Activated T-helper 1 cell treated with anti-CD3 and anti-CD28 coated beads, Interleukin-2, amount 50 U/mL, for 16 hours (primary cell): ENCODE measurements around the gene HOXA7.

Experiments used
- DNase-seq, 2 donors: peaks; one replicate each; pipeline ENCODE4 v3.0.0-alpha.2; 2020; ENCODE audit warnings: low read depth in 1 of 2, low spot score in 1 of 2

Gene HOXA7

DNA sequence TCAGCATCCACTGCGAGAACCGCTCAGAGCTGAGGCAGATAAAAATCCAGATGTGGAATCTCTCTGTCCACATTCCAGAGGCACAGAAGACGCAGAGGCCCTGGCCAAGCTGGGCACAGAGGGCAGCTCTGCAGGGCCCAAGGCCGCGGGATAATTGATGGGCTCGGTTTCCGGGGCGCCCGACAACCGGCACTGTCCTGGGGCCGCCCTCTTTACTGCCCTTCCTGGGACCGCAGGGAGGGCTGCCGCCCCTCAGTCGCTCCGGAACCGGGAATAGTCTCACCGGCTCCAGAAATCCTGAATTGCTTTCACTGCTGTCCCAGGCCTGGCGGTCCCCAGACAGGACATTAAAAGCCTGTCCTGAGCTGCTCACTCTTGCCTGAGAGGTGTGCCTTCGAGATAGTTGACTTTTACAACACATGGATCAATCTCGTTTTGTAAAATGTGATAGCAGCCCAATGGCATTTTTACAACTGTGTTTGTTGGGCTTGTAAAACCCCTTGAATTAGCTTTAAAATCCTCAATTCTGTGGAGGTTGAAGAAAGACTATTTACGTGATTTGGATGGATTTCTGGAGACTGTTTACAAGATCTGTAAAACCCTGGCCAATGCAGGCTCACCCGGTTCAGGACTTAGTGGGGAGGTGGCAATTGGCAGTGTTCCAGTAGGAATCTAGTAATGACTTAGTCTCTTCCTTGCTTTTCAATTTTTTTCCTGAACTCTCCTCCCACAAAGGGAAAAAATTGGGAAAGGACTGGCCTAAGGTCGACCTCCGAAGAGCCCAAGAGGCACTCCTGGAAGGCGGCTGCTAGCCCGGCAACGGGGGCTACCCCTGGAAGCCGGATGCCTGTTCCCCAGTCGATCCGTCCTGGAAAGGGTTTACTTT lies 7.5 kb downstream of the HOXA7 start:
- DNase-seq, result no peak

GRCh38 chr7:27148031-27148755 lies 8.3 kb downstream of the HOXA7 start:
- no peak for DNase-seq

DNA sequence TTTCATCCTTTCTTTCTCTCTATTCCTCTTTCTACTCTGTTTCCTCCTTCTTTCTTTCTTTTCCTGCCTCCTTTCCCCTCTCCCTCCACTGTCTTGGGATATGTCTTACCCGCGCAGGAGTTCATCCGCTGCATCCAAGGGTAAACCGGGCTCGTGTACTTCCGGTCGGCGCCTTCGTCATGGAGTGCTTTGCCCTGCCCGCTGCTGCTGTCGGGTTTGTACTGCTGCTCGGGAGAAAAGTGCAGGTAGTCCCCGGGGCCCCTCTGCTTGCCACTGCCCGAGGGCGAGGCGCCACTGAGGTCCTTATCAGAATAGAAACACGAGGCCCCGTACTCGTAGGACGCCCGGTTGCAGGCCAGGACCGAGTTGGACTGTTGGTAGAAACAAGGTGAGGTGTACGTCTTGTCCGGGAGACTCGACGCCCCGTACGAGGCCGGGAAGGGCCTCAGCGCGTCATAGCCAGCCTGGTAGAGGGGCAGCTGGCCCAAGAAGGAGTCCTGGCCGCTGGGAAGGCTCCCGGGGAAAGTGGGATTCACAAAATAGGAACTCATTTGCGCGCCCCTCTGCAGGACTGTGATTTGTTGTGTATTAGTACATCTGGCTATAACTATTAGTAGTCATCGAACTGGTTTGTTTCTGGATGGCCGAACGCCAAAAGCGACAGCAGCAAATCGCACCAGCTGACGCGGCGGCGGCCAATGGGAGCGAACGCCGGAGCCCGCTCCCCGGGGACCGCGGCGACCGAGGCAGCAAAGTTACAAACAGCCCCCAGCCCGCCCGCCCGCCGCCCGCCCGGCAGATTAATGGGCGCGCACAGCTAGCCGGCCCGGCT lies 9.1 kb downstream of the HOXA7 start, which contains the start of gene HOXA6:
TSS of gene HOXA6 (minus strand) at position 576 of the 832 bp plus-strand sequence. CDS start at position 551, 25 bp downstream.
- DNase-seq, result no peak

- DNase-seq, result no peak
Measured at GRCh38 chr7:27146491-27147198, 9.8 kb downstream of the HOXA7 start.

DNA sequence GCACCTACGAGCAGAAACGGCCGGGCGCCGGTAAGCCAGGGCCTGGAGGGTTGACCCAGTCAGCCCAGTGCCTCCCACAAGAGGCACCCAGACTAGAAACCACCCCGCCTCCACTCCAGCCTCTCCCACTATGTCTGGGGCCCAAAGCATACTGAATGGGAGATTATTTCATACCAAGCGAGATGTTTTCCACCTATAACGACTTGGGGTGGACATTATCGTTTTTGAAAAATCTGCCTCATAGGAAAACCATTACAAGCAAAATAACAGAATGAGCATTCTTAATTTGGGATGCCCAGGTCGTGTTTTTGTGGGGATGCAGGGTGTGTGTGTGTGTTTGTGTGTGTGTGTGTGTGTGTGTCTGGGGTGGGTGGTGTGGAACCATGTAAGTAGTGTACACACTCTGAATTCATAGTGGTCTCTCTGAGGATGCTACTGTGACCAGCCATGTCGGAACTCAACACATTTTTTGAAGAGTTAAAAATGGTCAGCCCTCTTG lies 10.5 kb downstream of the HOXA7 start:
- no peak for DNase-seq

GRCh38 chr7:27145165-27145913 lies 11.1 kb downstream of the HOXA7 start:
- no peak for DNase-seq

GRCh38 chr7:27144781-27145164 lies 11.7 kb downstream of the HOXA7 start:
- no peak for DNase-seq

- DNase-seq, result no peak
Measured at GRCh38 chr7:27143950-27144780, 12.3 kb downstream of the HOXA7 start.

- no peak for DNase-seq
Measured at GRCh38 chr7:27143023-27143949, 13.2 kb downstream of the HOXA7 start, which contains the start of gene HOXA5. HOXA5 (minus strand) TSS chr7:27143681; CDS start chr7:27143607, 74 bp downstream.

DNA sequence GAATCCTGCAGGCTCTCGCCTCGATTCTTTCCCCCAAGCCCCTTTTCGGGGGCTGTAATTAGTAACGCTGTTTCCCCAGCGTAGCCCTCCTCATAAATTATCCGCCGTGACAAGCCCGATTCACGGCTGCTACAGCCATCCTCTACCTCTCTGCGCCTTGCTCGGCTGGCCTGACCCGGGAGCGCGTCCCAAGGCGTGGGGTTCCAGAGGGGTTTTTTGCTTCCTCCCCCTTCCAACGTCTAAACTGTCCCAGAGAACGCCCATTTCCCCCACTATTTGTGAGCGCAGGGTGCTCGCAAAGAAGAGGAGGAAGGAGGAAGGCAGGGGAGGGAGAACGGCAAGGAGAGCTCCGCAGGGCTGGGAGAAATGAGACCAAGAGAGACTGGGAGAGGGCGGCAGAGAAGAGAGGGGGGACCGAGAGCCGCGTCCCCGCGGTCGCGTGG lies 13.9 kb downstream of the HOXA7 start:
- DNase-seq, result no peak

- no peak for DNase-seq
Measured at GRCh38 chr7:27141923-27142579, 14.4 kb downstream of the HOXA7 start.

DNA sequence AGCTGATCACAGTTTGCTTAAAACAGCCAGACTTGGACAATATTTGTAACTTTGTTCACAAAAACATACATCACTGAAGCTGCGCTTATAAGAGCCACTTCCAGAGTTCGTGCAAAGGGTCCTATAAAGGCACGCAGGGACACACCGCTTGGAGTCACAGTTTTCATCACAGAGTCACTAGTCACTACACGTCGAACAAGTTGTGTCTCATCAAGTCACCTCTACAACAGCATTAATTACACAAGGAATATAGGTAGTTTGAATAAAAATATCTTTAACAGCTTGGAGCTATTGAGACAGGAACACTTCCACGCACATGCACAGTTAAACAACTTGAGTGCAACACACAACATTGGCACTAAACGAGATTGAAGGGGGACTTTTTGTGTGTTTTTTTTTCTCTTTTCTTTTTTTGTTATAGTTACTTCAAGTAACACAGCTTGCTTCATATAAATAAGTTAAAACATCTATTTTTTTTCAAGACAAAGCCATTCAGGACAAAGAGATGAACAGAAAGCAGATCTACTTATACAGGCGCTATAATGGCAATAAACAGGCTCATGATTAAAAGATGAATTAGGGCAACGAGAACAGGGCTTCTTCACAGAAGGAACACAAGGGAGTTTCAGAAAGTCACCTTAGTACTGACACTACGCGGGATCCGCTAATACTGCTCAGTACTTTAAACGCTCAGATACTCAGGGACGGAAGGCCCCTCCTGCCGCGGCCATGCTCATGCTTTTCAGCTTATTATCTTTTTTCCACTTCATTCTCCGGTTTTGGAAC lies 15.1 kb downstream of the HOXA7 start:
- no peak for DNase-seq

- no peak for DNase-seq
Measured at GRCh38 chr7:27140126-27140857, 16.2 kb downstream of the HOXA7 start.

- DNase-seq, result no peak
Measured at GRCh38 chr7:27139334-27140125, 16.9 kb downstream of the HOXA7 start.

GRCh38 chr7:27138985-27139333 lies 17.5 kb downstream of the HOXA7 start:
- no peak for DNase-seq
